H1 (cell line): ENCODE results near the gene UGT1A9. TPM values are rescaled to one million over a fixed set of nuclear protein-coding genes. Genes with fewer than 3 reads are reported as not detected.
"Not testable (repeated sequence)": the region's sequence is repeated elsewhere in the genome, so short reads cannot be mapped to it uniquely, and the experiment has no call there.

Experiments used
- CTCF ChIA-PET: fragments of 300-600 bp; sonication (Branson Sonifier 250); formaldehyde crosslinking; loops from one replicate; lab custom pipeline; 2021; ENCODE audit not compliant: partially characterized antibody; lab: Charles Lee
- POLR2A ChIA-PET: fragments of 300-600 bp; sonication (Branson Sonifier 250); formaldehyde crosslinking; loops from one replicate; lab custom pipeline; 2021; ENCODE audit warnings: inconsistent platforms; ENCODE audit not compliant: partially characterized antibody; lab: Charles Lee
- DNase-seq, 2 experiments: peaks; one replicate each; pipeline versions ENCODE4 v3.0.0 to v3.0.0-alpha.2; 2010 to 2022; ENCODE audit warnings: low spot score in 2 of 2, low read depth in 1 of 2, mixed read lengths in 1 of 2
- FAIRE-seq: peaks from 2 replicates; lab custom pipeline; 2011; peaks lifted over from hg19 to GRCh38; lab: Jason Lieb, UNC
- H2AFZ ChIP-seq: 2 replicates; pipeline ENCODE4 v1.8.1; 2012; ENCODE audit warnings: low read length, inconsistent platforms
- H2AK5ac ChIP-seq: 2 replicates; pipeline ENCODE4 v1.6.1; 2013; ENCODE audit warnings: low read depth, low read length
- H2BK120ac ChIP-seq: replicated peaks from 2 replicates; pipeline ENCODE3; 2013; ENCODE audit warnings: low read depth, low read length, inconsistent platforms
- H2BK12ac ChIP-seq: 2 replicates; pipeline ENCODE4 v1.6.1; 2013; ENCODE audit warnings: low read depth, low read length
- H2BK15ac ChIP-seq: 2 replicates; pipeline ENCODE4 v1.6.1; 2013; ENCODE audit warnings: low read length
- H2BK20ac ChIP-seq: 2 replicates; pipeline ENCODE4 v1.6.1; 2013; ENCODE audit warnings: low read length
- H2BK5ac ChIP-seq: 2 replicates; pipeline ENCODE4 v1.6.1; 2013; ENCODE audit warnings: low read depth, low read length
- H3K14ac ChIP-seq: 2 replicates; pipeline ENCODE4 v1.6.1; 2013; ENCODE audit warnings: inconsistent platforms; ENCODE audit not compliant: insufficient read length
- H3K18ac ChIP-seq: 2 replicates; pipeline ENCODE4 v1.6.1; 2013; ENCODE audit warnings: low read length; ENCODE audit errors: extremely low read depth
- H3K23ac ChIP-seq: 2 replicates; pipeline ENCODE4 v1.6.1; 2013; ENCODE audit warnings: inconsistent platforms; ENCODE audit not compliant: insufficient read length
- H3K23me2 ChIP-seq: 2 replicates; pipeline ENCODE4 v1.6.1; 2013; ENCODE audit warnings: low read depth, low read length
- H3K27ac ChIP-seq: 2 replicates; pipeline ENCODE4 v1.6.1; 2011; ENCODE audit warnings: low read depth, low read length, inconsistent platforms
- H3K27me3 ChIP-seq, 4 experiments: replicated peaks in 1 of 4; 1 replicate in 1 of 4; 2 replicates in 3 of 4; pipeline versions ENCODE4 v1.6.1 to v1.8.1; 2011 to 2013; ENCODE audit warnings: low read length in 3 of 4, mild to moderate bottlenecking in 3 of 4, inconsistent platforms in 2 of 4, mixed read lengths in 2 of 4, moderate library complexity in 1 of 4; ENCODE audit not compliant: control insufficient read depth in 3 of 4, insufficient read depth in 3 of 4; ENCODE audit errors: extremely low read depth in 1 of 4
- H3K36me3 ChIP-seq, 4 experiments: 2 replicates each; pipeline versions ENCODE4 v1.6.1 to v1.8.1; 2011 to 2013; ENCODE audit warnings: mild to moderate bottlenecking in 4 of 4, low read length in 3 of 4, moderate library complexity in 2 of 4, control low read depth in 1 of 4, inconsistent platforms in 1 of 4; ENCODE audit not compliant: insufficient read depth in 4 of 4, control insufficient read depth in 2 of 4
- H3K4ac ChIP-seq: replicated peaks from 2 replicates; pipeline ENCODE3; 2013; ENCODE audit warnings: low read length, low read depth, mixed read lengths, inconsistent platforms; ENCODE audit not compliant: insufficient read length
- H3K4me1 ChIP-seq, 4 experiments: replicated peaks in 1 of 4; 1 replicate in 1 of 4; 2 replicates in 3 of 4; pipeline versions ENCODE4 v1.6.1 to v1.8.1; 2011 to 2013; ENCODE audit warnings: low read length in 3 of 4, inconsistent platforms in 2 of 4, mixed read lengths in 1 of 4; ENCODE audit not compliant: insufficient read depth in 4 of 4, control insufficient read depth in 3 of 4
- H3K4me2 ChIP-seq, 2 experiments: 2 replicates each; pipeline versions ENCODE4 v1.6.1 to v1.8.1; 2011 to 2013; ENCODE audit warnings: low read depth in 2 of 2, low read length in 2 of 2, control low read depth in 1 of 2, inconsistent platforms in 1 of 2, mild to moderate bottlenecking in 1 of 2; ENCODE audit not compliant: insufficient read depth in 1 of 2
- H3K4me3 ChIP-seq, 4 experiments: fragments of 200-600, 300-600 bp in 1 of 4; sonication (generic), shearing (Covaris generic), sonication (Bioruptor Twin) in 1 of 4; 2 replicates each; pipeline versions ENCODE4 v1.5.1 to v1.8.1; 2011 to 2016; ENCODE audit warnings: low read length in 4 of 4, low read depth in 3 of 4, control low read depth in 2 of 4, inconsistent platforms in 2 of 4, mild to moderate bottlenecking in 2 of 4, mixed read lengths in 1 of 4, moderate library complexity in 1 of 4; ENCODE audit not compliant: insufficient read depth in 2 of 4; ENCODE audit errors: extremely low read depth in 1 of 4
- H3K56ac ChIP-seq: replicated peaks from 2 replicates; pipeline ENCODE3; 2013; ENCODE audit warnings: low read depth, mild to moderate bottlenecking, mixed read lengths, low read length, inconsistent platforms; ENCODE audit not compliant: insufficient read length
- H3K79me1 ChIP-seq: 2 replicates; pipeline ENCODE4 v1.6.1; 2013; ENCODE audit warnings: low read depth, low read length, control low read depth
- H3K79me2 ChIP-seq, 2 experiments: 2 replicates each; pipeline versions ENCODE4 v1.6.1 to v1.8.1; 2012 to 2013; ENCODE audit warnings: low read length in 2 of 2, mild to moderate bottlenecking in 2 of 2, inconsistent platforms in 1 of 2; ENCODE audit not compliant: insufficient read depth in 2 of 2, control insufficient read depth in 1 of 2
- H3K9ac ChIP-seq, 4 experiments: replicated peaks in 1 of 4; 1 replicate in 1 of 4; 2 replicates in 3 of 4; pipeline versions ENCODE4 v1.6.1 to v1.8.1; 2011 to 2013; ENCODE audit warnings: low read depth in 3 of 4, low read length in 3 of 4, control low read depth in 2 of 4, mild to moderate bottlenecking in 2 of 4, moderate library complexity in 2 of 4, inconsistent platforms in 1 of 4; ENCODE audit errors: extremely low read depth in 1 of 4
- H3K9me3 ChIP-seq, 2 experiments: 2 replicates each; pipeline versions ENCODE4 v1.6.1 to v1.8.1; 2012 to 2013; ENCODE audit warnings: mild to moderate bottlenecking in 2 of 2, moderate library complexity in 2 of 2, control low read depth in 1 of 2, inconsistent platforms in 1 of 2, low read depth in 1 of 2, low read length in 1 of 2, mixed read lengths in 1 of 2; ENCODE audit not compliant: insufficient read depth in 2 of 2
- H4K20me1 ChIP-seq, 2 experiments: replicated peaks in 1 of 2; 2 replicates each; pipeline versions ENCODE3 to v1.8.1; 2011 to 2013; ENCODE audit warnings: inconsistent platforms in 2 of 2, low read length in 2 of 2, mild to moderate bottlenecking in 1 of 2; ENCODE audit not compliant: insufficient read depth in 2 of 2, control insufficient read depth in 1 of 2
- H4K5ac ChIP-seq: 2 replicates; pipeline ENCODE4 v1.6.1; 2013; ENCODE audit warnings: low read length, low read depth, mixed read lengths, inconsistent platforms; ENCODE audit not compliant: insufficient read length
- H4K8ac ChIP-seq: 2 replicates; pipeline ENCODE4 v1.8.0; 2013; ENCODE audit warnings: mild to moderate bottlenecking, moderate library complexity, low read length, inconsistent platforms; ENCODE audit not compliant: insufficient read depth; ENCODE audit errors: extremely low read depth
- H4K91ac ChIP-seq: replicated peaks from 2 replicates; pipeline ENCODE3; 2013; ENCODE audit warnings: low read length, mixed read lengths, inconsistent platforms; ENCODE audit not compliant: insufficient read length
- WGBS, 2 experiments: shearing (Covaris generic) in 1 of 2; methylation state at CpG; one replicate each; pipeline versions ENCODE4 v1.1.6 to v1.1.7; 2013 to 2015; ENCODE audit warnings: low lambda C conversion rate in 2 of 2, mixed read lengths in 2 of 2, inconsistent platforms in 1 of 2, low coverage in 1 of 2, missing lambda C conversion rate in 1 of 2; ENCODE audit not compliant: insufficient replicate concordance in 2 of 2, insufficient coverage in 1 of 2, insufficient read length in 1 of 2; ENCODE audit errors: extremely low coverage in 1 of 2, missing lambda C conversion rate in 1 of 2; 5-methylcytosine and 5-hydroxymethylcytosine counted together
- polyA plus RNA-seq, 7 experiments: library from polyadenylated mRNA; depleted of rRNA in 3 of 7; stranded (reverse) in 5 of 7; unstranded in 2 of 7; fragments of >200 nt in 5 of 7; fragments of 200-250 nt in 2 of 7; gene quantifications; 1 replicate in 5 of 7; 2 replicates in 1 of 7; 4 replicates in 1 of 7; pipeline versions ENCODE4 v1.2.1 to v1.2.3, GENCODE V29; 2011 to 2013; ENCODE audit warnings: missing spikeins in 2 of 7, mixed read lengths in 2 of 7
- total RNA-seq: library from RNA; stranded (reverse); fragmentation: NEBNext Ultra II Directional; extraction: Animal tissue kit (Norgen Biotek cat#: 25700); gene quantifications from 2 replicates; pipeline ENCODE4 v1.2.1, GENCODE V29; 2021

The UGT1A9 gene
- total and polyA plus RNA-seq, 2 of the 8 experiments (the other 6 are each of a cell fraction or from before 2014, with no cell fraction given): not detected

DNA sequence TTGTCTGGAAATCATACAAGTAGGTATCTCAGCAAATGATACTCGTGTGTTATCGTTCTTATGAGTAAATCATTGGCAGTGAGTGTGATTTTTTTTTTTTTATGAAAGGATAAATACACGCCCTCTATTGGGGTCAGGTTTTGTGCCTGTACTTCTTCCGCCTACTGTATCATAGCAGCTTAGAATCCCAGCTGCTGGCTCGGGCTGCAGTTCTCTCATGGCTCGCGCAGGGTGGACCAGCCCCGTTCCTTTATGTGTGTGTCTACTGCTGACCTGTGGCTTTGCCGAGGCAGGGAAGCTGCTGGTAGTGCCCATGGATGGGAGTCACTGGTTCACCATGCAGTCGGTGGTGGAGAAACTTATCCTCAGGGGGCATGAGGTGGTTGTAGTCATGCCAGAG lies 35.4 kb upstream of the UGT1A9 start, which contains the start of gene UGT1A10:
TSS of gene UGT1A10 (plus strand) at position 143 of the 400 bp plus-strand sequence. CDS start at position 218, 75 bp downstream.
- H3K56ac ChIP-seq, H2BK120ac ChIP-seq, H2BK15ac ChIP-seq, POLR2A ChIA-PET, H3K9ac ChIP-seq, DNase-seq, H3K23me2 ChIP-seq, H2AK5ac ChIP-seq, H3K79me1 ChIP-seq, H3K27me3 ChIP-seq, FAIRE-seq, H3K4me2 ChIP-seq, H3K4ac ChIP-seq, H3K23ac ChIP-seq, CTCF ChIA-PET, H4K5ac ChIP-seq, H3K14ac ChIP-seq, H3K4me3 ChIP-seq, H3K9me3 ChIP-seq, H2BK5ac ChIP-seq, H3K18ac ChIP-seq, H2BK12ac ChIP-seq, H3K36me3 ChIP-seq, H3K79me2 ChIP-seq, H2AFZ ChIP-seq, H4K91ac ChIP-seq, H3K27ac ChIP-seq, H2BK20ac ChIP-seq, H4K20me1 ChIP-seq, H4K8ac ChIP-seq, H3K4me1 ChIP-seq: not testable (repeated sequence)
- WGBS, 2 experiments: 90% methylated on average over 10 of the region's 10 CpGs; no CpG with 5 or more reads in 1 of the 2 experiments
